GM21723 (cell line): ENCODE results near the gene SEMA6B.
"Not testable (repeated sequence)": the region's sequence is repeated elsewhere in the genome, so short reads cannot be mapped to it uniquely, and the experiment has no call there.

Source experiments
- ATAC-seq: cut with Tn5 transposase; IDR thresholded peaks from one replicate; pipeline ENCODE4 v1.9.1; 2021; ENCODE audit warnings: mild to moderate bottlenecking, moderate library complexity; ENCODE audit not compliant: unreplicated experiment

The SEMA6B gene

GRCh38 chr19:4576016-4576933, 16.8 kb upstream of the SEMA6B start:
- no peak for ATAC-seq

- ATAC-seq = no peak
These were observed 16.0 kb upstream of the SEMA6B start for GRCh38 chr19:4575267-4576015.

- ATAC-seq = no peak
These were observed 14.2 kb upstream of the SEMA6B start for GRCh38 chr19:4573682-4574081.

GRCh38 chr19:4571305-4571917, 11.9 kb upstream of the SEMA6B start:
- no peak for ATAC-seq

- ATAC-seq = no peak
These were observed 11.4 kb upstream of the SEMA6B start for GRCh38 chr19:4570916-4571304.

- ATAC-seq = no peak
These were observed 10.9 kb upstream of the SEMA6B start for GRCh38 chr19:4570402-4570801.

- no peak for ATAC-seq
These were observed 9.4 kb upstream of the SEMA6B start for GRCh38 chr19:4568886-4569285.

- ATAC-seq = no peak
These were observed 8.1 kb upstream of the SEMA6B start for GRCh38 chr19:4567584-4568071.

- no peak for ATAC-seq
These were observed 7.0 kb upstream of the SEMA6B start for GRCh38 chr19:4566402-4567051.

GRCh38 chr19:4563562-4563961, 4.1 kb upstream of the SEMA6B start:
- ATAC-seq = not testable (repeated sequence)

GRCh38 chr19:4562085-4562484, 2.6 kb upstream of the SEMA6B start:
- ATAC-seq = not testable (repeated sequence)

GRCh38 chr19:4557971-4558941, 1.2 kb downstream of the SEMA6B start:
- ATAC-seq = no peak

- no peak for ATAC-seq
These were observed 2.1 kb downstream of the SEMA6B start for GRCh38 chr19:4557144-4557970.

- ATAC-seq = no peak
These were observed 2.8 kb downstream of the SEMA6B start for GRCh38 chr19:4556597-4557127.

GRCh38 chr19:4555657-4556561, 3.6 kb downstream of the SEMA6B start:
- no peak for ATAC-seq

- no peak for ATAC-seq
These were observed 4.8 kb downstream of the SEMA6B start for GRCh38 chr19:4554717-4555116.

- ATAC-seq = no peak
These were observed 5.7 kb downstream of the SEMA6B start for GRCh38 chr19:4553775-4554174.
